Glutamatergic neuron (in vitro differentiated cells): ENCODE results near the gene ATP11A. TPM values are rescaled to one million over a fixed set of nuclear protein-coding genes. Genes with fewer than 3 reads are reported as not detected.

Experiments used
- DNase-seq: peaks from one replicate; pipeline ENCODE4 v3.0.0; 2022
- H3K27ac Mint-ChIP-seq: one replicate; pipeline ENCODE4 v1.8.0; 2020; ENCODE audit warnings: mild to moderate bottlenecking, mixed read lengths, inconsistent platforms; ENCODE audit not compliant: unreplicated experiment
- H3K27me3 Mint-ChIP-seq: one replicate; pipeline ENCODE4 v1.8.0; 2020; ENCODE audit warnings: mild to moderate bottlenecking, moderate library complexity, mixed read lengths, inconsistent platforms; ENCODE audit not compliant: unreplicated experiment
- H3K36me3 Mint-ChIP-seq: one replicate; pipeline ENCODE4 v1.8.0; 2020; ENCODE audit warnings: mild to moderate bottlenecking, mixed read lengths, inconsistent platforms; ENCODE audit not compliant: unreplicated experiment
- H3K4me1 Mint-ChIP-seq: one replicate; pipeline ENCODE4 v1.8.0; 2020; ENCODE audit warnings: mild to moderate bottlenecking, low read depth, mixed read lengths, inconsistent platforms; ENCODE audit not compliant: unreplicated experiment
- H3K4me3 Mint-ChIP-seq: one replicate; pipeline ENCODE4 v1.8.0; 2020; ENCODE audit warnings: mild to moderate bottlenecking, mixed read lengths, inconsistent platforms; ENCODE audit not compliant: unreplicated experiment
- H3K9me3 Mint-ChIP-seq: one replicate; pipeline ENCODE4 v1.8.0; 2020; ENCODE audit warnings: mild to moderate bottlenecking, moderate library complexity, mixed read lengths, inconsistent platforms; ENCODE audit not compliant: unreplicated experiment
- total RNA-seq: library from RNA; stranded (reverse); fragmentation: NEBNext Ultra II Directional; extraction: Animal tissue kit (Norgen Biotek cat#: 25700); gene quantifications from one replicate; pipeline ENCODE4 v1.2.1, GENCODE V29; 2021; ENCODE audit not compliant: unreplicated experiment
- TF ChIP-seq, protein P1 (sequence below): fragments of 200-600 bp; sonication (generic); IDR thresholded peaks from one replicate; pipeline ENCODE4 v1.5.0; 2021; ENCODE audit not compliant: partially characterized antibody, unreplicated experiment

The ATP11A gene
- total RNA-seq, 1 donor from 2014 or later, result 127 TPM

DNA sequence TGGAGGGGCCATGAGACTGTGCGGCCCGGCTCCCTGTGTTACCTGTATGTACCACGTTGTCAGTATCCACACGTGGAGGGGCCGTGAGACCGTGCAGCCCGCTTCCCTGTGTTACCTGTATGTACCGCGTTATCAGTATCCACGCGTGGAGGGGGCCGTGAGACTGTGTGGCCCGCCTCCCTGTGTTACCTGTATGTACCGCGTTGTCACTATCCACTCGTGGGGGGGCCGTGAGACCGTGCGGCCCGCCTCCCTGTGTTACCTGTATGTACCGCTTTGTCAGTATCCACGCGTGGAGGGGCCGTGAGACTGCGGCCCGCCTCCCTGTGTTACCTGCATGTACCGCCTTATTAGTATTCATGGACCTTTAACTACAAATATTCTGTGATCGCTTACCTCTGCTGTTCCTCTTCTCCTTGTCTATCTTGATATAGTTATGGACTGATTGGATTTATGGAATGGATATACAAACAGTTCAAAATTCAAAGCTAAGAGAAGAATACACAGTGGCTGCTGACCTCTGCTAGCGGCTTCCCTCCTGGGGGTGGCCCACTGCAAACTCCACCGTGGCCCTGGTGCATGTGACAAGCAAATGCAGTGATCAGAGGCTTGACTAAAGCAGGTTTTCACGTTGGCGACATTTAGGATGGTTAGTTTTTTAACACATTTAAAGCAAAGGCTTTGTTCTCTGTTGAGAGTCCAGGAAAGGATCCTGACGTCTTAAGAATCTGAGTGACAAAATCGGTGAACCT is 38.7 kb downstream of the ATP11A start:
- H3K4me1 Mint-ChIP-seq, result peaks cover 50% of the 10 kb centered on the region

DNA sequence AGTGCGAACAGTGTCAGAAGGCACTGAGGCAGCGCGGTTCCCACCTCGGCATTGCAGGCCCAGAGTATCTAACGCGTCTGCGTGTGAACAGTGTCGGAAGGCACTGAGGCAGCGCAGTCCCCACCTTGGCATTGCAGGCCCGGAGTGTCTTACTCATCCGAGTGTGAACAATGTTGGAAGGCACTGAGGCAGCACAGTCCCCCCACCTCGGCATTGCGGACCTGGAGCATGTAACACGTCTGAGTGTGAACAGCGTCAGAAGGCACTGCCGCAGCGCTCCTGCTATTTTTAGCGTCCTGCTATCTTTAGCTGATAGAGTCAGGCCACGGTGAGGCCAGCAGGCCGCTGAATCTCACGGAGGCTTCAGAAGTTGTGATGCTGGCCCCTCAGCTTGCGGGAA is 39.6 kb downstream of the ATP11A start:
- Mint-ChIP-seq H3K4me3 (peak overlapping the region; percentile 49), H3K4me1 (peaks cover 56% of the 10 kb centered on the region), H3K27me3 (peaks cover 7% of the 10 kb centered on the region), H3K27ac (no peak overlapping the region), H3K36me3 (no peaks in the 10 kb centered on the region), H3K9me3 (peaks cover 10% of the 10 kb centered on the region)
- DNase-seq, result no peak
- TF ChIP-seq, protein P1, sequence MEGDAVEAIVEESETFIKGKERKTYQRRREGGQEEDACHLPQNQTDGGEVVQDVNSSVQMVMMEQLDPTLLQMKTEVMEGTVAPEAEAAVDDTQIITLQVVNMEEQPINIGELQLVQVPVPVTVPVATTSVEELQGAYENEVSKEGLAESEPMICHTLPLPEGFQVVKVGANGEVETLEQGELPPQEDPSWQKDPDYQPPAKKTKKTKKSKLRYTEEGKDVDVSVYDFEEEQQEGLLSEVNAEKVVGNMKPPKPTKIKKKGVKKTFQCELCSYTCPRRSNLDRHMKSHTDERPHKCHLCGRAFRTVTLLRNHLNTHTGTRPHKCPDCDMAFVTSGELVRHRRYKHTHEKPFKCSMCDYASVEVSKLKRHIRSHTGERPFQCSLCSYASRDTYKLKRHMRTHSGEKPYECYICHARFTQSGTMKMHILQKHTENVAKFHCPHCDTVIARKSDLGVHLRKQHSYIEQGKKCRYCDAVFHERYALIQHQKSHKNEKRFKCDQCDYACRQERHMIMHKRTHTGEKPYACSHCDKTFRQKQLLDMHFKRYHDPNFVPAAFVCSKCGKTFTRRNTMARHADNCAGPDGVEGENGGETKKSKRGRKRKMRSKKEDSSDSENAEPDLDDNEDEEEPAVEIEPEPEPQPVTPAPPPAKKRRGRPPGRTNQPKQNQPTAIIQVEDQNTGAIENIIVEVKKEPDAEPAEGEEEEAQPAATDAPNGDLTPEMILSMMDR, result no peak

More for the DNA sequence above, 38.7 kb downstream of the ATP11A start:
- peak overlapping the region; percentile 49 for H3K4me3 Mint-ChIP-seq
- no peak for DNase-seq
- H3K9me3 Mint-ChIP-seq, result peaks cover 6% of the 10 kb centered on the region
- peaks cover 5% of the 10 kb centered on the region for H3K27me3 Mint-ChIP-seq
- H3K27ac Mint-ChIP-seq, result no peak overlapping the region
- TF ChIP-seq, protein P1, result no peak
- H3K36me3 Mint-ChIP-seq, result no peaks in the 10 kb centered on the region

DNA sequence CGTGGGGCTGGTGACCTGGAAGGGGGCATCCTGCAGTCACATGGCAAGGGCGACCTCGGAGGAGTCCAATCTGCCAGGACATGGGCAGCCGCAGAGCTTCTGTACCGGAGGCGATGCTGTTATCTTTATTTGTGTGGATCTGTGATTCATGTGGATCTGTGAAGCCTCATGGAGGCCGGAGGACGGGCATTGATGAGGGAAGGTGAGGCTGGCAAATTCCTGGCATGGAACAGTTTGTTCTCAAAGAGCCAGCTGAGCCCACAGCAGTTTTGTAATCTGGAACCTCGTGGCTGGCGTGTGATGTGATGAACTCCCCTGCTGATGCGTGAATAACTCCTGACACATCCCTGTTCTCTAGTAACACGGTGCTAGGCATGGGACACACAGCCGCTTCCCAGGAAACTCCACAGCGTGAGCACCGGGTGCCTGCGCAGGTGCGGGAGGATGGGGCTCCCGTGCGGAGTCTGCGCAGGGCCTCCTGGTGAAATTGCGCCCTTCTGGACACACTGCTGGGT is 40.4 kb downstream of the ATP11A start:
- Mint-ChIP-seq H3K27me3 (peaks cover 6% of the 10 kb centered on the region), H3K9me3 (peaks cover 10% of the 10 kb centered on the region), H3K36me3 (no peaks in the 10 kb centered on the region), H3K4me1 (peaks cover 60% of the 10 kb centered on the region), H3K4me3 (no peak overlapping the region), H3K27ac (no peak overlapping the region)
- no peak for DNase-seq
- TF ChIP-seq, protein P1, result no peak

DNA sequence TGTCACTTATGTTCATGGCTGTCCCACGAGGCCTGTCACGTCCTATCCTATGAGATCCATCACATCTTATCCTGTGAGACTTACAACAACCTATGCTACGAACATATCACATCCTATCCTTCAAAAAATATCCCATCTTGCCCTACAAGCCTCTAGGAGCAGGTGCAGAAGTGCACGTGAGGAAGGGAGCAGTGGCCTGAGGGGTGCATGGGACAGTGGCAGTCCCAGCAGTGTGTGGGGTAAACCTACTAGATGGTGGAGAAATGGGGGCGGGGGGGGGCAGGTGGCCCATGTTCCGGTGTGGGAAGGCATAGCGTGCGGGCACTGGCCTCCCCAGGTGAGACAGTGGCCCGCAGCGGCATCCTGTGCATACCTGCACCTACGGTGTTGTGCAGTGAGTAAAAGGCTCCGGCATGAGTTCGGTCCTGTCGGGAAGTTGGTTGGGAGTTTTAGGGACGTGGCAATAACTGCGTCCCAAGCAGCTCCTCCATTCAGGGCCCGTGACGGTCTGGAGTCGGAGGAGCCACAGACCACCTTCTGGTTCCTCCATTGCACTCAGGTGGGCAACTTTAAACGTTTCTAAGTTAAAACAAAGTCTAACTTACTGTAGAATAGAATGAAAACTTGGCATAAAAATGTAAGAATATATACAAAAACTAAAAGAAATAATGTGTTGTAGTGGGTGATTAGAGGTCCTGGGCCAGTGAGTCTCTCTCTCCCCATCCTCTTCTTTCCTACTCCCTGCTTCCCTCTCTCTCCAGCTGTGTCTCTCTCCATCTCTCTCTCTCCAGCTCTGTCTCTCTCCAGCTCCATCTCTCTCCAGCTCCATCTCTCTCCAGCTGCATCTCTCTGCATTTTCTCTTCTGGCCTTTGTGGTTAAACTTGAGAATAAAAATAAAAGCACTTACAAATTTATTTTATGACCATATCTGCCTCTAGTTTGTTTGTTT is 42.1 kb downstream of the ATP11A start:
- Mint-ChIP-seq H3K4me1 (peaks cover 53% of the 10 kb centered on the region), H3K4me3 (no peak overlapping the region), H3K27ac (no peak overlapping the region), H3K27me3 (peaks cover 5% of the 10 kb centered on the region), H3K36me3 (no peaks in the 10 kb centered on the region), H3K9me3 (peaks cover 10% of the 10 kb centered on the region)
- no peak for DNase-seq
- TF ChIP-seq, protein P1, result no peak

DNA sequence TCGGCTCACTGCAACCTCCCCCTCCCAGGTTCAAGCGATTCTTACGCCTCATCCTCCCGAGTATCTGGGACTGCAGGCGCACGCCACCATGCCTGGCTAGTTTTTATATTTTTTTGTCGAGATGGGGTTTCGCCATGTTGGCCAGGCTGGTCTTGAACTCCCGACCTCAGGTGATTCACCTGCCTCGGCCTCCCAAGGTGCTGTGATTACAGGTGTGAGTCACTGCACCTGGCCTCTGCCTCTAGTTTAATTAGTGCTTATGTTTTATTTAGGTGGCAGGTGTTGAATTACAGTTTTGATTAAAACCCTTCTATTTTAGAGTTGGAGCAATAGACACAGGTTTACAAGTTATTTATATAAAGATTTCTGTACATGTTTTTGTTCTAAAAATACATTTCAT is 42.8 kb downstream of the ATP11A start:
- Mint-ChIP-seq H3K9me3 (peaks cover 10% of the 10 kb centered on the region), H3K36me3 (no peaks in the 10 kb centered on the region), H3K27me3 (peaks cover 9% of the 10 kb centered on the region), H3K27ac (no peak overlapping the region), H3K4me1 (peaks cover 57% of the 10 kb centered on the region), H3K4me3 (no peak overlapping the region)
- DNase-seq, result no peak
- TF ChIP-seq, protein P1, result no peak
